Measurements from ENCODE around the gene RBP7. TPM values are rescaled to one million over a fixed set of nuclear protein-coding genes. Genes with fewer than 3 reads are reported as not detected.

RBP7 gene
- polyA plus RNA-seq, 1 of the 3 experiments (the other 2 are of a cell fraction): 2.5 TPM

- TF ChIP-seq USF2 (IDR thresholded peaks at IDR 0.05; ENCODE audit: borderline replicate concordance, low read depth, low read length): no peak
These were observed 55.3 kb downstream of the RBP7 start (continued) for GRCh38 chr1:10052347-10052746.

- POLR2A ChIA-PET: no interaction called here
- H3F3A ChIP-seq (replicated peaks; ENCODE audit: insufficient read depth): peaks cover 22% of the 10 kb centered on the region
- H3K4me3 ChIP-seq (ENCODE audit: low read depth in 2 of 2, low read length in 1 of 2): no peak overlapping the region
- DNase-seq: no peak
- CTCF ChIA-PET: interaction anchor here (1.0 kb wide), 1 partner anchor 269 kb away, joined by 3 read pairs; no protein-coding TSS in a partner anchor
- H3K36me3 ChIP-seq (replicated peaks in 1 of 2; ENCODE audit: control insufficient read depth in 1 of 2, insufficient read depth in 2 of 2, low read length in 1 of 2): peaks cover 2 to 5% of the 10 kb centered on the region in 2 experiments
- H2AFZ ChIP-seq (ENCODE audit: low read depth): no peak overlapping the region
- no peaks in the 10 kb centered on the region for H3K9me3 ChIP-seq
- 98% methylated on average over 2 of the region's 2 CpGs for WGBS (ENCODE audit: low lambda C conversion rate)
- H3K27me3 ChIP-seq (ENCODE audit: insufficient read depth): no peaks in the 10 kb centered on the region
- H4K20me1 ChIP-seq (ENCODE audit: insufficient read depth): peaks cover 10% of the 10 kb centered on the region
- peaks cover 97% of the 10 kb centered on the region for H3K79me2 ChIP-seq (ENCODE audit: insufficient read depth)
- peaks cover 0 to 21% of the 10 kb centered on the region in 2 experiments; a peak in 3 of 4 replicates for H3K4me1 ChIP-seq (ENCODE audit: control insufficient read depth in 1 of 2, insufficient read depth in 2 of 2, low read depth in 1 of 2, low read length in 1 of 2)
- no peak overlapping the region for H3K27ac ChIP-seq (ENCODE audit: low read depth in 2 of 2, low read length in 1 of 2)
- H3K4me2 ChIP-seq: no peak overlapping the region
- no peaks in the 10 kb centered on the region for H3K9me2 ChIP-seq
- no peak overlapping the region for H3K9ac ChIP-seq
- no peak for TF ChIP-seq ZBTB33 (IDR thresholded peaks at IDR 0.05; ENCODE audit: borderline replicate concordance, low read depth)
These were observed 57.4 kb downstream of the RBP7 start for GRCh38 chr1:10054465-10054864.

GRCh38 chr1:10056599-10056987 is 59.6 kb downstream of the RBP7 start:
- no peaks in the 10 kb centered on the region for H3K27me3 ChIP-seq (ENCODE audit: insufficient read depth)
- H2AFZ ChIP-seq (ENCODE audit: low read depth): no peak overlapping the region
- H3K36me3 ChIP-seq (replicated peaks in 1 of 2; ENCODE audit: control insufficient read depth in 1 of 2, insufficient read depth in 2 of 2, low read length in 1 of 2): no peaks in the 10 kb centered on the region
- no peak for TF ChIP-seq EZH2phosphoT487 (IDR thresholded peaks at IDR 0.05; ENCODE audit: borderline replicate concordance, low read depth)
- no peak for TF ChIP-seq EP300 (IDR thresholded peaks at IDR 0.05; ENCODE audit: borderline replicate concordance in 1 of 2, low read depth in 1 of 2, low read length in 1 of 2)
- TF ChIP-seq ELF1 (IDR thresholded peaks at IDR 0.05): no peak
- no peak overlapping the region for H3K9ac ChIP-seq
- H3K4me1 ChIP-seq (ENCODE audit: control insufficient read depth in 1 of 2, insufficient read depth in 2 of 2, low read depth in 1 of 2, low read length in 1 of 2): peaks cover 0 to 21% of the 10 kb centered on the region in 2 experiments; a peak in 3 of 4 replicates
- DNase-seq: no peak
- no peaks in the 10 kb centered on the region for H3K9me2 ChIP-seq
- CTCF ChIA-PET: no interaction called here
- H3K9me3 ChIP-seq: no peaks in the 10 kb centered on the region
- 88% methylated on average over 4 of the region's 4 CpGs for WGBS (ENCODE audit: low lambda C conversion rate)
- H4K20me1 ChIP-seq (ENCODE audit: insufficient read depth): peaks cover 1% of the 10 kb centered on the region; the same call in 1 of the 2 replicates
- H3K4me2 ChIP-seq: no peak overlapping the region
- POLR2A ChIA-PET: no interaction called here
- peaks cover 97% of the 10 kb centered on the region for H3K79me2 ChIP-seq (ENCODE audit: insufficient read depth)
- H3K27ac ChIP-seq (ENCODE audit: low read depth in 2 of 2, low read length in 1 of 2): peak overlapping the region in 1 of 2 experiments; percentile 87; a peak in 2 of 4 replicates
- no peak overlapping the region for H3K4me3 ChIP-seq (ENCODE audit: low read depth in 2 of 2, low read length in 1 of 2)
- H3F3A ChIP-seq (replicated peaks; ENCODE audit: insufficient read depth): peaks cover 22% of the 10 kb centered on the region
